ENCODE data around the gene EPHB1. TPM values are rescaled to one million over a fixed set of nuclear protein-coding genes. Genes with fewer than 3 reads are reported as not detected.
A peak's percentile ranks its signal among the peaks of the same experiment; 100 is the strongest.

Gene EPHB1
- total and polyA plus RNA-seq, 8 donors = 0.02 to 1.4 (median 0.43) TPM

DNA sequence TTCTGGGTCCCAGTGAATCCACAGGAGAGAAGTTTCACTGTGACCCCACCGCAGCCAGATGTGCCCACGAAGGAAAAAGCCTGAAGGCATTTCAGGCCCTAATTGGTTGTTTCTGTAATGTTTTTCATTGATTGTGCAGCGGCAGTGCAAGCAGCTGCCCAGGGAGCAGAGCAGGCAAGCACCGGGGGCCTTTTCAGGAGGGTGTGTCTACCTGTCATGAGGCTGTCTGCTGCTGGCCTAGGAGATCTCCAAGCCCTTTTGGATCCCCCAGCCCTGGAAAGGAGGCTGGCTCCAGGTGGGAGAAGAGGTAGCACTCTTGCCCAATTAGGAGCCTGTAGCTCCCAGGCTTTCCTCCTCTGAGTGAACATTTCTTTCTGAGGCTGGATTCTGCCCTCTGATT is 108.8 kb downstream of the EPHB1 start:
- no peaks in the 10 kb centered on the region for H3K27me3 ChIP-seq
- DNase-seq (no peak), ATAC-seq (peak in 1 of 4 donors; percentile 27), FAIRE-seq (no peak)
- intact Hi-C loops (cut with DNase I) = no loop called here
- TF ChIP-seq, protein P1, sequence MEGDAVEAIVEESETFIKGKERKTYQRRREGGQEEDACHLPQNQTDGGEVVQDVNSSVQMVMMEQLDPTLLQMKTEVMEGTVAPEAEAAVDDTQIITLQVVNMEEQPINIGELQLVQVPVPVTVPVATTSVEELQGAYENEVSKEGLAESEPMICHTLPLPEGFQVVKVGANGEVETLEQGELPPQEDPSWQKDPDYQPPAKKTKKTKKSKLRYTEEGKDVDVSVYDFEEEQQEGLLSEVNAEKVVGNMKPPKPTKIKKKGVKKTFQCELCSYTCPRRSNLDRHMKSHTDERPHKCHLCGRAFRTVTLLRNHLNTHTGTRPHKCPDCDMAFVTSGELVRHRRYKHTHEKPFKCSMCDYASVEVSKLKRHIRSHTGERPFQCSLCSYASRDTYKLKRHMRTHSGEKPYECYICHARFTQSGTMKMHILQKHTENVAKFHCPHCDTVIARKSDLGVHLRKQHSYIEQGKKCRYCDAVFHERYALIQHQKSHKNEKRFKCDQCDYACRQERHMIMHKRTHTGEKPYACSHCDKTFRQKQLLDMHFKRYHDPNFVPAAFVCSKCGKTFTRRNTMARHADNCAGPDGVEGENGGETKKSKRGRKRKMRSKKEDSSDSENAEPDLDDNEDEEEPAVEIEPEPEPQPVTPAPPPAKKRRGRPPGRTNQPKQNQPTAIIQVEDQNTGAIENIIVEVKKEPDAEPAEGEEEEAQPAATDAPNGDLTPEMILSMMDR (IDR thresholded peaks at IDR 0.05) = no peak
- H3K4me1 ChIP-seq = peaks cover 0 to 4% (median 0%) of the 10 kb centered on the region in 3 donors
- 14 to 28% methylated on average over 4 of the region's 4 CpGs for WGBS, 2 donors
- H3K9me3 ChIP-seq = no peaks in the 10 kb centered on the region
- no peaks in the 10 kb centered on the region for H3K36me3 ChIP-seq
- H3K27ac ChIP-seq = no peak overlapping the region
- H3K4me3 ChIP-seq = no peak overlapping the region

DNA sequence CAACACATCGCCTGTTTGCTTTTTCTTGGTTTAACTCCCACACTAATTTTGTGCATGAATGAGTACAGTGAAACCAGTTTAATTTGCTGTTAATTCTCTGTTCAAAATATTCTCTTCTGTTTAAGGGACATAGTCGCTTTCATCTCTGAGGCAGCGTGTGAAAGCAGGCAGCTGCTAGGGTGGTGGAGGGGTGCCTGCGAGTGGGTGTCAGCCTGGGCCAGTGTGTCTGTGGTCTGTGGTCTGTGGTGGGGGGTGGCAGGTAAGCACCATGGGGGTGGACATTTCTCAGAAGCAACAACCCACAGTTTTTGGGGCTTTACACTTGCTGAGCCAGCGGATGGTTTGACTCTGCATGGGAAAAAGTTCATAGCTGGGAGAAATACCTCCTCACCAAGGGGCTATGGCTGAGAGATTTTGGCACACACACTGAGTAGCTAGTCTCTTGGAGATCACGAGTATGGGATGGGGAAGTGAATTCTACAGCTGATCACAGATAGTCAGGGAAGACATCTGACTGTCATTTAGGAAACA is 109.2 kb downstream of the EPHB1 start:
- no peak for FAIRE-seq
- intact Hi-C loops (cut with DNase I) = no loop called here
- no peak overlapping the region for H3K4me3 ChIP-seq

DNA sequence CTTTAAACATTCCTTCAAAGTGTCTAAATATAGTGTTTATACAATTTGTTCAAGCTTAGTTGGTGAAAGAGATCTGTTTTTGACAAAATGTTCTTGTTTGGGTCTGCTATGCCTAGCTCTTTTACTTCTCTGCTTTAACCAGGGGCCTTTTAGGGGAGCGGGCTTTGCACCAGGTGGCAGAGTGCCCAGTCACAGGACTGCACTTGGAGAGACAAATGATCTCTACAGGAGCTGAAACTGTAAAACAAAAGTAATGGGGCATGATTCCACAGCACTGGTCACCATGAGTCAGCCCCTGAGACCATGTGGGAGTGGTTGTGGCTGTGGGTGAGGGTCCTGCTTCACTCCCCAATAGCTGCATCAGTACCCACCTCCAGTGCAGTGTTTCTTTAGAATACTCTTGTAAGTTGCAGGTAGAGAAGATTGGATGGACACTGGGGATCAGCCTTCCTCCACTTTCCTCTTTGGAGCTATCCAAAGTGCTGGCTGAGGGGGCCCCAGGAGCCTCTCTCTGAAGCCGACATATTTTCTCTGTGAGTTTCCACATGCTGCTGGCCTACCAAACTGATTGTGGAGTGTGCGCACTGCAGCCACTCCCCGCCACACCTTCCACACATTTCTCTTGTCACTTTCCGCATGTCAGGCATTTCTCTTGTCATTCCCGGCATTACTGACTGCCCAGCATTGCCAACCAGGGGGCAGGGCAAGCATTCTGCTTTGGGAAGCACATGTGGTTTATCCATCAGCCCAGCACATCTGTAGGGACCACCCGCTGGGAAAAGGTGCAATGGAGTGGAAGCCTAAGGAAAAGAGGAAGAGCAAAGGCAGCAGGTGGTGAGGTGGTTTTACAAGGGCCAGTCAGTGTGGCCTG is 110.0 kb downstream of the EPHB1 start:
- Histone ChIP-seq H3K36me3 (no peaks in the 10 kb centered on the region), H3K4me3 (no peak overlapping the region), H3K27ac (no peak overlapping the region), H3K27me3 (no peaks in the 10 kb centered on the region), H3K4me1 (peaks cover 0 to 4% (median 0%) of the 10 kb centered on the region in 3 donors), H3K9me3 (no peaks in the 10 kb centered on the region)
- TF ChIP-seq, protein P1 (IDR thresholded peaks at IDR 0.05) = no peak
- WGBS, 2 donors = 87 to 88% methylated on average over 7 of the region's 7 CpGs
- ATAC-seq (no peak), FAIRE-seq (no peak), DNase-seq (no peak)
- intact Hi-C loops (cut with DNase I) = no loop called here

More for the DNA sequence above, 109.2 kb downstream of the EPHB1 start:
- TF ChIP-seq, protein P1 (IDR thresholded peaks at IDR 0.05) = no peak
- no peaks in the 10 kb centered on the region for H3K36me3 ChIP-seq
- H3K4me1 ChIP-seq = peaks cover 0 to 4% (median 0%) of the 10 kb centered on the region in 3 donors
- peak in 2 of 4 donors; percentile 30 to 53 for ATAC-seq
- H3K9me3 ChIP-seq = no peaks in the 10 kb centered on the region
- 41% methylated on average over 6 of the region's 6 CpGs for WGBS, 2 donors
- DNase-seq = no peak
- H3K27ac ChIP-seq = no peak overlapping the region
- no peaks in the 10 kb centered on the region for H3K27me3 ChIP-seq

DNA sequence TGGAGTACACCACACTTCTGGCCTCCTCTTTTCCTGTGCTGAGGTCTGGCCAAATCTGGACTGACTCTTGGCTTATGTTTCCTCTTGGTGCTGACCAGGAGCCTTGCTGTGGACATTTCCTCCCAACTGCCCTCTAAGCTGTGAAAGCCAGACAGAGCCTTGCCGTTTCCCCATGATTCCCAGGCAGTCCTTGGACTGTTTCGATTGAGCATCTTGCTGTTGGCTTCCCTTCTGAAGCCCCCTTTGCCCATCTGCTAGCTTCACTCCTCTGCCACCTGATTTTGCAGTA is 110.5 kb downstream of the EPHB1 start:
- no peaks in the 10 kb centered on the region for H3K27me3 ChIP-seq
- no peaks in the 10 kb centered on the region for H3K9me3 ChIP-seq
- DNase-seq (no peak), ATAC-seq (no peak), FAIRE-seq (no peak)
- TF ChIP-seq, protein P1 (IDR thresholded peaks at IDR 0.05) = no peak
- no peaks in the 10 kb centered on the region for H3K36me3 ChIP-seq
- 95 to 97% methylated on average over 2 of the region's 2 CpGs for WGBS, 2 donors
- intact Hi-C loops (cut with DNase I) = no loop called here
- H3K4me3 ChIP-seq = no peak overlapping the region
- no peak overlapping the region for H3K27ac ChIP-seq
- H3K4me1 ChIP-seq = peaks cover 0 to 4% (median 0%) of the 10 kb centered on the region in 3 donors

DNA sequence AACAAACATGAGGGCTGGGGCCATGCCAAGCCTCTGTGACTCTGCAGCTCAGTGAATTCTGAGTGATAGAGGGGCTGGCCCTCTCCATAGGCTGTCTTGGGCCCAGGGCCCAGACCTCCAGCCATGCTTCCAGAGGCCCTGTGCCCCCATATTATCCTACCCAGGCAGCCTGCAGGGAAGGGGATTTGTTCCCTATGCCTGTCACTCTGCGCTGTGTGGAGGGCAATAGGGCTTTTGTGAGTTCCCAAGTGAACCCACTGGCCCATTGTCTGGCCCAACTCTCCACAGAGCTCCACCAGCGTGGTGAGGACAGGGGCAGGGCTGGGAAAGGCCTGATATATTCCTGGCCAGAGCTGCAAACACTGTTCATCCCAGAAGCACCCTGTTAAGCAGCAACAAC is 113.2 kb downstream of the EPHB1 start:
- peaks cover 0 to 4% (median 0%) of the 10 kb centered on the region in 3 donors for H3K4me1 ChIP-seq
- H3K9me3 ChIP-seq = no peaks in the 10 kb centered on the region
- DNase-seq (no peak), FAIRE-seq (no peak), ATAC-seq (no peak)
- TF ChIP-seq, protein P1 (IDR thresholded peaks at IDR 0.05) = no peak
- H3K27ac ChIP-seq = no peak overlapping the region
- WGBS, 2 donors = 65 to 86% methylated on average over 2 of the region's 2 CpGs
- no peak overlapping the region for H3K4me3 ChIP-seq
- H3K36me3 ChIP-seq = no peaks in the 10 kb centered on the region
- intact Hi-C loops (cut with DNase I) = no loop called here
- H3K27me3 ChIP-seq = no peaks in the 10 kb centered on the region
